LNCaP clone FGC (cell line): ENCODE measurements around the gene TCEA2.
A peak's percentile ranks its signal among the peaks of the same experiment; 100 is the strongest.

Experiments
- DNase-seq: peaks from one replicate; pipeline ENCODE4 v3.0.0-alpha.2; 2011; ENCODE audit warnings: low read depth
- H3K4me3 ChIP-seq: 2 replicates; pipeline ENCODE4 v1.5.1; 2011; ENCODE audit warnings: mild to moderate bottlenecking, low read depth, low read length, control low read depth
- TF ChIP-seq, protein P1 (sequence below): IDR thresholded peaks from 2 replicates; pipeline ENCODE4 v1.5.1; 2012; ENCODE audit warnings: mild to moderate bottlenecking; ENCODE audit not compliant: control insufficient read depth, insufficient read depth; ENCODE audit errors: extremely low read depth

The TCEA2 gene

GRCh38 chr20:64080813-64081623 is 18.0 kb downstream of the TCEA2 start:
- no peak for DNase-seq
- no peak overlapping the region for H3K4me3 ChIP-seq
- TF ChIP-seq, protein P1, sequence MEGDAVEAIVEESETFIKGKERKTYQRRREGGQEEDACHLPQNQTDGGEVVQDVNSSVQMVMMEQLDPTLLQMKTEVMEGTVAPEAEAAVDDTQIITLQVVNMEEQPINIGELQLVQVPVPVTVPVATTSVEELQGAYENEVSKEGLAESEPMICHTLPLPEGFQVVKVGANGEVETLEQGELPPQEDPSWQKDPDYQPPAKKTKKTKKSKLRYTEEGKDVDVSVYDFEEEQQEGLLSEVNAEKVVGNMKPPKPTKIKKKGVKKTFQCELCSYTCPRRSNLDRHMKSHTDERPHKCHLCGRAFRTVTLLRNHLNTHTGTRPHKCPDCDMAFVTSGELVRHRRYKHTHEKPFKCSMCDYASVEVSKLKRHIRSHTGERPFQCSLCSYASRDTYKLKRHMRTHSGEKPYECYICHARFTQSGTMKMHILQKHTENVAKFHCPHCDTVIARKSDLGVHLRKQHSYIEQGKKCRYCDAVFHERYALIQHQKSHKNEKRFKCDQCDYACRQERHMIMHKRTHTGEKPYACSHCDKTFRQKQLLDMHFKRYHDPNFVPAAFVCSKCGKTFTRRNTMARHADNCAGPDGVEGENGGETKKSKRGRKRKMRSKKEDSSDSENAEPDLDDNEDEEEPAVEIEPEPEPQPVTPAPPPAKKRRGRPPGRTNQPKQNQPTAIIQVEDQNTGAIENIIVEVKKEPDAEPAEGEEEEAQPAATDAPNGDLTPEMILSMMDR: no peak

- no peak overlapping the region for H3K4me3 ChIP-seq
- DNase-seq: no peak
- TF ChIP-seq, protein P1: no peak
Measured at GRCh38 chr20:64081624-64081964, 18.6 kb downstream of the TCEA2 start.

DNA sequence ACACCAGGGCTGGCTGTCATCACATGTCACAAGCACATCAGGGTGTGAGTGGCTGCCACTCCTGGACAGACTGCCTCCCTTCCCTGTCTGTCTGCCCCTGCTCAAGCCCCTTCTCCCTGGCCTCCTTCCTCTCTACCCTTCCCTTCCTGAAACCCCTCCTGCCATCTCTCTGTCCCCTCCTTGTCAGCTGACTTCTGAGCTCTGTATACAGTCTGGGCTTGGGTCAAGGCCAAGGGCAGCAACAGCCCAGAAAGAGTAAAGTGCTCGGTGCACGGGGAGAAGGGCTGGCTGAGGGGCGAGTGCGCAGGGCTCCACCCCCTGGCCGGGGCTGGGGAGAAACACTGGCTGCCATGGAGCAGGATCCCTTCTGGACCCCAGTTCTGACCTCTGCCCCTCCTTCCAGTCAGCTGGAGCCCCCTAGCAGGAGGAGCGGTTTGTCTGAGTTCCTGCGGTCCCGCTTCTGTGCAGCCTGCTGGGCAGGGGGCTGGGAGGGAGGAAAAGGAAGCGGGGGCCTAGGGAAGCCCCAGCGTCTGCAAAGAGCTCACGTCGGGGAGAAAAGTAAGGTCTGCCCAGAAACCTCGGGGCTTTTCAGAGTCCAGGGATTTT is 19.2 kb downstream of the TCEA2 start:
- TF ChIP-seq, protein P1: no peak
- no peak overlapping the region for H3K4me3 ChIP-seq
- DNase-seq: no peak

- DNase-seq: no peak
- TF ChIP-seq, protein P1: no peak
- H3K4me3 ChIP-seq: peak overlapping the region; percentile 45
Measured at GRCh38 chr20:64082820-64083377, 19.9 kb downstream of the TCEA2 start.

GRCh38 chr20:64083378-64083803 is 20.4 kb downstream of the TCEA2 start:
- H3K4me3 ChIP-seq: peak overlapping the region; percentile 45
- TF ChIP-seq, protein P1: peak; percentile 84
- DNase-seq: no peak

GRCh38 chr20:64083804-64084684 is 21.0 kb downstream of the TCEA2 start, which contains the start of gene LKAAEAR1:
LKAAEAR1 (minus strand) TSS chr20:64084398; CDS start chr20:64084219, 179 bp downstream.
- DNase-seq: no peak
- peak within 1 kb of the TSS; percentile 45 for H3K4me3 ChIP-seq
- TF ChIP-seq, protein P1: no peak
